Mucosa of stomach (tissue), 1 donor: ENCODE data around the gene NDN.

Source experiments
- H3K27me3 ChIP-seq: one replicate; pipeline ENCODE4 v1.7.0; 2013; ENCODE audit warnings: mild to moderate bottlenecking, low read length; ENCODE audit not compliant: control insufficient read depth, insufficient read depth
- H3K36me3 ChIP-seq: one replicate; pipeline ENCODE4 v1.7.0; 2013; ENCODE audit warnings: low read length; ENCODE audit not compliant: control insufficient read depth, insufficient read depth
- H3K4me1 ChIP-seq: one replicate; pipeline ENCODE4 v1.7.0; 2013; ENCODE audit warnings: mild to moderate bottlenecking, low read length; ENCODE audit not compliant: control insufficient read depth, insufficient read depth
- H3K4me3 ChIP-seq: one replicate; pipeline ENCODE4 v1.7.0; 2013; ENCODE audit warnings: low read length
- H3K9ac ChIP-seq: one replicate; pipeline ENCODE4 v1.7.0; 2013; ENCODE audit warnings: mild to moderate bottlenecking, low read length, moderate library complexity
- H3K9me3 ChIP-seq: one replicate; pipeline ENCODE4 v1.7.0; 2013; ENCODE audit warnings: mild to moderate bottlenecking, low read length, moderate library complexity; ENCODE audit not compliant: control insufficient read depth
- donor health status: Pancreatic carcinoma.

NDN gene

DNA sequence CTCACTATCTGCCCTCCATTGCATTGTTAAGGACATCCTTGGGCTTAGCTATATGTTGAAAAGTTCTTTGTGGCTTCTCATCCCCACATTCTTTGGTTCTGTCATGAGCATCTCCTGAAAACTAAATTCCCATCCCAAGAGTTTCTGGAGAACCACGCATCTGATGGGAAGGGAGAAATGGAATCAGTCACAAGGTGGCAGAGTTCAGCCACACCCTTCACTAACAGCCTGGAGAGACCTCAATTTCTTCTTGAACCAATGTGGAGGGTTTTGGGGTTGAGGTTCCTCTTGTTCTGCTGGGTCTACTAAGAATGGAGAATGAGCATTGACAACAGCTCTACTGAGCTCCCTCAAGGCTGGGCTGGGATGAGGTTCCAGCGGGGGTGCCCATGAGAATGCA, 23.9 kb downstream of the NDN start:
- Histone ChIP-seq H3K9me3 (no peaks in the 10 kb centered on the region), H3K9ac (no peak overlapping the region), H3K27me3 (no peaks in the 10 kb centered on the region), H3K4me3 (no peak overlapping the region), H3K36me3 (no peaks in the 10 kb centered on the region), H3K4me1 (no peaks in the 10 kb centered on the region)

- Histone ChIP-seq H3K27me3 (peaks cover 4% of the 10 kb centered on the region), H3K4me1 (no peaks in the 10 kb centered on the region), H3K36me3 (no peaks in the 10 kb centered on the region), H3K4me3 (no peak overlapping the region), H3K9me3 (no peaks in the 10 kb centered on the region), H3K9ac (no peak overlapping the region)
Measured at GRCh38 chr15:23648920-23649515, 38.1 kb downstream of the NDN start.

DNA sequence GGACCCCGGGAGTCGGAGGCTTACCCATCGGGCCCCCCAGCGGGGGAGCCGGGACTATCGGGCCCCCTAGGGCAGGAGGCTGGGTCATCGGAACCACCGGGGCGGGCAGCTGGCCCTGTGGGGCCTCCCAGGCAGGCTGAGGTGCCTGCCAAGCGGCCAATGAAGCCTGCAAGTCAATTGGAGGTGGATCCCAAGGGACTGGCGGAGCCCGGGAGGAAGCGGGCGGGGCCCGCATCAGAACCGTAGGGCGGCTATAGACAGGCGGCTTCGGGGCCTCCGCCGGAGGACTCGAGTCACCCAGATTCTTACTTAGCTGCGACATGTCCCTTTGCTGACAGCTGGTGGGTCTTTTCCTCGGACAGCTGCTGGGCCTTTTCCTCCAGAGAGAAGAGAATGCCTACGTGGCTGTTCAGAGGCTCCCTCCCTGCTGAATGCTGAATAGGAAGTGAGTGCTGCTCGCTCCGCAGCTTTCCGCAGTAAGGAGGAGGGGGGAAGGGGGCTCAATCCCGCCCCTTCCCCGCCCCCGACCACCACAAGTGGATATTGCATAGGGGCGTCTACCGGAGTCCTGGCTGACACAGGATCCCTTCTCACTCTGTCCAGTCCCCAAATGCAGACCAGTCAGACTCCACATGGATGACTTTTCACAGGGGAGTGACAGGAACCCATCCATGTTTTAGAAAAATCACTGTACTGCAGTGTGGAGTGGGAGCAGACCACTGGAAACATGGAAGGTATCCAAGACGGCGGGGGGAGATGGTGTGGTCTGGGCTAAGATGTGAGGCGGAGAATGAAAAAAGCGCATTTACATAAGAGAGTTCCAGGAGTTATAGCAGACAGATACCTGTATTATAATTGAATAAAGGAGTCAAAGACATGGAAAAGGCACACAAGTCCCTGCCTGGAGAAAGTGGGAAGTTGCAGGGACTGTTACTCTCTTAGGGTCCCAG, 39.4 kb downstream of the NDN start, which contains the start of gene MAGEL2:
MAGEL2 (minus strand) TSS at position 447 of the 950 bp plus-strand sequence; CDS start at position 322, 125 bp downstream.
- H3K27me3 ChIP-seq: peaks cover 4% of the 10 kb centered on the region
- H3K4me1 ChIP-seq: no peaks in the 10 kb centered on the region
- no peaks in the 10 kb centered on the region for H3K36me3 ChIP-seq
- no peaks in the 10 kb centered on the region for H3K9me3 ChIP-seq
- no peak within 1 kb of the TSS for H3K4me3 ChIP-seq
- H3K9ac ChIP-seq: no peak within 1 kb of the TSS

GRCh38 chr15:23647001-23647295, 40.2 kb downstream of the NDN start:
- no peaks in the 10 kb centered on the region for H3K9me3 ChIP-seq
- H3K36me3 ChIP-seq: no peaks in the 10 kb centered on the region
- no peak overlapping the region for H3K9ac ChIP-seq
- H3K4me3 ChIP-seq: no peak overlapping the region
- peaks cover 4% of the 10 kb centered on the region for H3K27me3 ChIP-seq
- H3K4me1 ChIP-seq: no peaks in the 10 kb centered on the region

- Histone ChIP-seq H3K9me3 (no peaks in the 10 kb centered on the region), H3K4me3 (no peak overlapping the region), H3K4me1 (no peaks in the 10 kb centered on the region), H3K9ac (no peak overlapping the region), H3K27me3 (peaks cover 4% of the 10 kb centered on the region), H3K36me3 (no peaks in the 10 kb centered on the region)
Measured at GRCh38 chr15:23646165-23647000, 40.7 kb downstream of the NDN start.

GRCh38 chr15:23645371-23646164, 41.5 kb downstream of the NDN start:
- no peaks in the 10 kb centered on the region for H3K36me3 ChIP-seq
- peaks cover 4% of the 10 kb centered on the region for H3K27me3 ChIP-seq
- H3K9me3 ChIP-seq: no peaks in the 10 kb centered on the region
- no peak overlapping the region for H3K9ac ChIP-seq
- H3K4me3 ChIP-seq: no peak overlapping the region
- H3K4me1 ChIP-seq: no peaks in the 10 kb centered on the region

- Histone ChIP-seq H3K9ac (no peak overlapping the region), H3K9me3 (no peaks in the 10 kb centered on the region), H3K27me3 (peaks cover 4% of the 10 kb centered on the region), H3K36me3 (no peaks in the 10 kb centered on the region), H3K4me3 (no peak overlapping the region), H3K4me1 (no peaks in the 10 kb centered on the region)
Measured at GRCh38 chr15:23644829-23645228, 42.3 kb downstream of the NDN start.

DNA sequence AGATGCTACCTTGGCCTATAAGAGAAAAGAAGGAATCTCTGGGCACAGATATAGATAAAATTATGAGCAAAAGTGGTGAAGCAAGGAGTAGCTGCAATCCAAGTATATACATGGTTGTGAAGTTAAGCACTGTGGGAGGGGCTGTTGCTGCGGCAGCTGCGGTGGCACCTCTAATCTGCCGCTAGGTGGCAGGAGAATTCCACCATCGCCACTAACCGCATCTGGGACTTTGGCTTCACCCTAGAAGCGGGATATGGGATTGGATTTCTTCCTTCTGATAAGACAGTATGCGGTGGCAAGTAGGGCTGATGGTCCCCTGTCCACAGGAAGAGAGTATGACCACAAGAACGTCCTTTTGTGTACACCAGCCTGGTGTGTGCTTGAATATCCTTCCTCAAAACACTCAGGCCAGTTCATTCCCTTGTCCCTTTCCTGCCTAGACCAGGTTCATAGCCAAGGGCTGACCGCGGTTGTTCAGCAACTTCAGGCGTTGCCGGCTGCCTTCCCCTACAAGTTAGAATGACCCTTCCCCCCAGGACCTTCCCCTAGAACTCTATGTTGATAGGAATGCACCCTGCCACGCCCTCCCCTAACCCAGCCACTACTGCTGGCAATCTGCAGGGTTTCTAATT, 44.6 kb downstream of the NDN start:
- Histone ChIP-seq H3K4me3 (no peak overlapping the region), H3K9me3 (no peaks in the 10 kb centered on the region), H3K36me3 (no peaks in the 10 kb centered on the region), H3K27me3 (no peaks in the 10 kb centered on the region), H3K4me1 (no peaks in the 10 kb centered on the region), H3K9ac (no peak overlapping the region)
